B cell (primary cell): Measurements from ENCODE around the gene PDLIM4. TPM values are rescaled to one million over a fixed set of nuclear protein-coding genes. Genes with fewer than 3 reads are reported as not detected.

Experiments
- ATAC-seq: fragments of 200-7000 bp; cut with Tn5 transposase; one replicate; pipeline ENCODE4 v1.10.0; 2021; ENCODE audit warnings: low read depth, mild to moderate bottlenecking, moderate number of reproducible peaks, moderate library complexity
- CTCF ChIA-PET: fragments of 350-600 bp; sonication (Branson Sonifier 250); formaldehyde crosslinking; loops from one replicate; lab custom pipeline; 2021; ENCODE audit warnings: antibody characterized with exemption, inconsistent platforms; lab: Charles Lee
- POLR2A ChIA-PET: fragments of 350-600 bp; sonication (Branson Sonifier 250); formaldehyde crosslinking; loops from one replicate; lab custom pipeline; 2021; ENCODE audit warnings: antibody characterized with exemption; lab: Charles Lee
- DNase-seq: peaks from one replicate; pipeline ENCODE4 v3.0.0; 2013
- H2AFZ ChIP-seq: 2 replicates; pipeline ENCODE4 v1.6.1; 2012; ENCODE audit warnings: mild to moderate bottlenecking, low read depth, low read length; ENCODE audit not compliant: insufficient read depth, poor library complexity, severe bottlenecking
- H3K27ac ChIP-seq, 2 donors: 1 replicate in 1 of 2; 2 replicates in 1 of 2; pipeline ENCODE4 v1.5.1; 2012 to 2013; ENCODE audit warnings: low read length in 2 of 2, mild to moderate bottlenecking in 2 of 2, moderate library complexity in 1 of 2
- H3K27me3 ChIP-seq, 4 experiments: fragments of 200-600 bp in 1 of 4; sonication (generic) in 1 of 4; replicated peaks in 1 of 4; 1 replicate in 2 of 4; 2 replicates in 2 of 4; pipeline versions ENCODE4 v1.6.1 to v1.7.0; 2013 to 2016; ENCODE audit warnings: low read length in 3 of 4, mild to moderate bottlenecking in 2 of 4, mixed read lengths in 1 of 4, moderate library complexity in 1 of 4; ENCODE audit not compliant: insufficient read depth in 4 of 4, control insufficient read depth in 3 of 4; ENCODE audit errors: control extremely low read depth in 1 of 4
- H3K36me3 ChIP-seq, 2 experiments: replicated peaks in 1 of 2; 1 replicate in 1 of 2; 2 replicates in 1 of 2; pipeline versions ENCODE4 v1.6.1 to v1.7.1; 2013; ENCODE audit warnings: low read length in 1 of 2; ENCODE audit not compliant: insufficient read depth in 2 of 2, control insufficient read depth in 1 of 2; ENCODE audit errors: control extremely low read depth in 1 of 2, extremely low read depth in 1 of 2
- H3K4me1 ChIP-seq, 2 donors: fragments of 200-600 bp in 1 of 2; sonication (generic) in 1 of 2; 1 replicate in 1 of 2; 2 replicates in 1 of 2; pipeline versions ENCODE4 v1.5.1 to v1.6.1; 2013 to 2017; ENCODE audit warnings: low read length in 2 of 2; ENCODE audit not compliant: control insufficient read depth in 2 of 2, insufficient read depth in 2 of 2
- H3K4me2 ChIP-seq: replicated peaks from 2 replicates; pipeline ENCODE3; 2012; ENCODE audit warnings: mild to moderate bottlenecking, low read depth, low read length; ENCODE audit not compliant: poor library complexity, severe bottlenecking
- H3K4me3 ChIP-seq, 5 experiments: fragments of 200-600 bp in 1 of 5; sonication (generic) in 1 of 5; 1 replicate in 3 of 5; 2 replicates in 2 of 5; pipeline versions ENCODE4 v1.5.1 to v1.7.0; 2011 to 2016; ENCODE audit warnings: low read length in 4 of 5, mild to moderate bottlenecking in 4 of 5, low read depth in 2 of 5, control low read depth in 1 of 5, moderate library complexity in 1 of 5; ENCODE audit not compliant: insufficient read depth in 1 of 5; ENCODE audit errors: control extremely low read depth in 1 of 5, extremely low read depth in 1 of 5
- H3K79me2 ChIP-seq: fragments of 200-600 bp; sonication (generic); one replicate; pipeline ENCODE4 v1.6.0; 2016; ENCODE audit warnings: low read length; ENCODE audit not compliant: control insufficient read depth, insufficient read depth
- H3K9ac ChIP-seq: fragments of 200-600 bp; sonication (generic); 2 replicates; pipeline ENCODE4 v1.6.1; 2017; ENCODE audit warnings: mild to moderate bottlenecking, low read length, moderate library complexity
- H3K9me3 ChIP-seq, 3 donors: one replicate each; pipeline versions ENCODE4 v1.6.1 to v1.7.1; 2013; ENCODE audit warnings: low read length in 2 of 3; ENCODE audit not compliant: control insufficient read depth in 2 of 3, insufficient read depth in 1 of 3; ENCODE audit errors: control extremely low read depth in 1 of 3
- H4K20me1 ChIP-seq: 2 replicates; pipeline ENCODE4 v1.6.0; 2012; ENCODE audit warnings: mild to moderate bottlenecking, low read length; ENCODE audit not compliant: insufficient read depth, control insufficient read depth, poor library complexity, severe bottlenecking
- H3K27ac Mint-ChIP-seq: one replicate; pipeline ENCODE4 v1.8.0; 2021; ENCODE audit warnings: mixed read lengths
- H3K27me3 Mint-ChIP-seq: one replicate; pipeline ENCODE4 v1.8.0; 2021; ENCODE audit warnings: mixed read lengths
- H3K4me1 Mint-ChIP-seq: one replicate; pipeline ENCODE4 v1.8.0; 2021; ENCODE audit warnings: mixed read lengths
- H3K4me3 Mint-ChIP-seq: one replicate; pipeline ENCODE4 v1.8.0; 2021; ENCODE audit warnings: mixed read lengths
- H3K9me3 Mint-ChIP-seq: one replicate; pipeline ENCODE4 v1.8.0; 2022; ENCODE audit warnings: mixed read lengths; ENCODE audit not compliant: insufficient read depth
- EZH2 ChIP-seq: IDR thresholded peaks from 2 replicates; pipeline ENCODE4 v1.6.1; 2012; ENCODE audit warnings: borderline replicate concordance, low read depth, mild to moderate bottlenecking, moderate library complexity, low read length; ENCODE audit not compliant: insufficient read depth, poor library complexity, severe bottlenecking
- WGBS: methylation state at CpG from one replicate; pipeline ENCODE4 v1.1.5; 2013; ENCODE audit warnings: missing lambda C conversion rate; ENCODE audit not compliant: insufficient coverage; 5-methylcytosine and 5-hydroxymethylcytosine counted together
- intact Hi-C: fragments of 100-400 bp; cut with micrococcal nuclease; formaldehyde crosslinking; loops from one replicate; pipeline ENCODE4 v1.10.0; 2022
- polyA plus RNA-seq: library from polyadenylated mRNA; depleted of rRNA; stranded (reverse); fragments of >200 nt; gene quantifications from 2 replicates; pipeline ENCODE4 v1.2.3, GENCODE V29; 2012
- total RNA-seq, 2 donors: library from RNA; stranded (reverse); fragments of 120-200 nt in 1 of 2; gene quantifications; 1 replicate in 1 of 2; 2 replicates in 1 of 2; pipeline versions ENCODE4 v1.2.3 to v1.2.4, GENCODE V29; 2013 to 2022
- TF ChIP-seq, protein P1 (sequence below): fragments of 200-600 bp; IDR thresholded peaks from one replicate; pipeline ENCODE4 v1.8.0; 2022; ENCODE audit warnings: antibody characterized with exemption, mild to moderate bottlenecking

The PDLIM4 gene
- total and polyA plus RNA-seq, 2 donors (not counting 1 experiment from before 2014, with no cell fraction given) = not detected

DNA sequence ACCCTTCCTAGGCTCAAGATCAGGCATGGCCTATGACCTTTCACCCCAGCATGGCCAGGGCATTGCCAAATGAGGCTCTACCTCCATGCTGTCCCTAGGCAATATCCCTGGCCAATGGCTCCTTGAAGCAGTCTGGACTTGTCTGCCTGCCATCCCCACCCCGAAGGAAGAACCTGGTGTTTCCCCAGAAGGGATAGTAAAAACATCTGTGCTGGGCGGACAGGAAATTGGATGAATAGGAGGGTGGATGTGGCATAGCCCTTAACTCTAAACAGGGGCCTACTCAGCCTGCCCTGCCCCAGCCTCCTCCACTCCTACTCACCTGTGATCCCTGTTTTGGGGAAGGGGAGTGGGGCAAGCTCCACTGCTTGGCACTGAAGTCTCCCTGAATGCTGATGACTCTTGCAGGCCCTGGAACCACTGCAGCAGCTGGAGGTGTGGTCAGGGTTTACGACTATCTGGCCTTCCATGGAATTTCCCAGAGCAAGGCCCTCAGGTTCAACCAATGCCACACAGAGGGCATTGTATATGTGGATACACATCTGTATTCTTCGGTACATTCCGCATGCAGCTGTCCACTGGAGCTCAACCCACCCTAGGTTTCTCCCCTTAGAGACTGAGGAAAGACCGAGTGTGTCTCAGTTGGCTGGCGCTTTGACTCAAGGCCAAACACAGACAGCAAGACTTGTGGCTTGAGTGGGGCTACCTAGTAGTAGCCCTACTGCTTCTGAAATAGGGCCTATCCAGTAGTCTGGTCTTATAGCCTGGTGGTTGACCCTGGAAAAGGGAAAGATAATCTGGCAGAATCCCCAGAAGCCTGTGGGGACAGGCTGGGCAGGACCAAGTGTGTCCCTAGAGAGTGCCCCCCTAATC is 23.4 kb upstream of the PDLIM4 start:
- Histone ChIP-seq H3K27ac (no peak overlapping the region), H3K9ac (no peak overlapping the region), H3K4me2 (no peak overlapping the region), H2AFZ (no peak overlapping the region), H3K4me1 (peaks cover 12 to 17% of the 10 kb centered on the region in 2 donors), H3K79me2 (no peaks in the 10 kb centered on the region), H3K27me3 (peaks cover 0 to under 1% (median 0%) of the 10 kb centered on the region in 4 experiments), H3K9me3 (no peaks in the 10 kb centered on the region), H3K4me3 (no peak overlapping the region), H3K36me3 (no peaks in the 10 kb centered on the region), H4K20me1 (no peaks in the 10 kb centered on the region)
- ATAC-seq (no peak), DNase-seq (no peak)
- intact Hi-C loops = no loop called here
- ChIA-PET CTCF (interaction anchor here (1.0 to 1.1 kb wide), 2 partner anchors 9 to 44 kb away, joined by 3 read pairs; no protein-coding TSS in a partner anchor), POLR2A (no interaction called here)
- peaks cover 21% of the 10 kb centered on the region for H3K4me1 Mint-ChIP-seq
- no peak overlapping the region for H3K4me3 Mint-ChIP-seq
- no peaks in the 10 kb centered on the region for H3K9me3 Mint-ChIP-seq
- 100% methylated on average over 5 of the region's 7 CpGs for WGBS
- no peak for TF ChIP-seq EZH2
- TF ChIP-seq, protein P1, sequence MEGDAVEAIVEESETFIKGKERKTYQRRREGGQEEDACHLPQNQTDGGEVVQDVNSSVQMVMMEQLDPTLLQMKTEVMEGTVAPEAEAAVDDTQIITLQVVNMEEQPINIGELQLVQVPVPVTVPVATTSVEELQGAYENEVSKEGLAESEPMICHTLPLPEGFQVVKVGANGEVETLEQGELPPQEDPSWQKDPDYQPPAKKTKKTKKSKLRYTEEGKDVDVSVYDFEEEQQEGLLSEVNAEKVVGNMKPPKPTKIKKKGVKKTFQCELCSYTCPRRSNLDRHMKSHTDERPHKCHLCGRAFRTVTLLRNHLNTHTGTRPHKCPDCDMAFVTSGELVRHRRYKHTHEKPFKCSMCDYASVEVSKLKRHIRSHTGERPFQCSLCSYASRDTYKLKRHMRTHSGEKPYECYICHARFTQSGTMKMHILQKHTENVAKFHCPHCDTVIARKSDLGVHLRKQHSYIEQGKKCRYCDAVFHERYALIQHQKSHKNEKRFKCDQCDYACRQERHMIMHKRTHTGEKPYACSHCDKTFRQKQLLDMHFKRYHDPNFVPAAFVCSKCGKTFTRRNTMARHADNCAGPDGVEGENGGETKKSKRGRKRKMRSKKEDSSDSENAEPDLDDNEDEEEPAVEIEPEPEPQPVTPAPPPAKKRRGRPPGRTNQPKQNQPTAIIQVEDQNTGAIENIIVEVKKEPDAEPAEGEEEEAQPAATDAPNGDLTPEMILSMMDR = no peak
- H3K27ac Mint-ChIP-seq = no peak overlapping the region
- H3K27me3 Mint-ChIP-seq = peaks cover 10% of the 10 kb centered on the region

DNA sequence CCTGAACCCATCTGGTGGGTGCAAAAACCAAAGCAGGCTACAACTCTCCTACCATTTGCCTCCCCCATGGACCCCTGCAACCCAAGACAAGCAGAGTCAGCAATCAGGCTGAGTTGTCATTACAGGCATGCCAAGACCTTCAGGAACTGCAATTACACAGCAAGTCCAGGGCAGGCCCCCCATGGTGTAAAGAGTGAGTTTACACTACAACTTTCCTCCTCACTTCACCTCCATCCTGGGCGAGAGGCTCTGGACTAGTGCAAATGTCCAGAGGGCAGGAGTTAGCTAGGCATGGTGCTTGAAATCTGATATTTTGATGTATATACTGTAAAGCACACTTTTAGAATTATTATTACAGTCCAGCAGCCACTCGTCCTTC is 22.8 kb upstream of the PDLIM4 start:
- no peaks in the 10 kb centered on the region for H3K9me3 Mint-ChIP-seq

More for the DNA sequence above, 22.8 kb upstream of the PDLIM4 start:
- TF ChIP-seq, protein P1 = no peak
- TF ChIP-seq EZH2 = no peak
- no peaks in the 10 kb centered on the region for H3K36me3 ChIP-seq
- ATAC-seq (no peak), DNase-seq (no peak)
- H3K9ac ChIP-seq = no peak overlapping the region
- H2AFZ ChIP-seq = no peak overlapping the region
- H3K27me3 ChIP-seq = no peaks in the 10 kb centered on the region
- CTCF ChIA-PET = interaction anchor here (1.1 to 1.4 kb wide), 2 partner anchors 9 to 10 kb away, joined by 3 to 4 read pairs; no protein-coding TSS in a partner anchor
- POLR2A ChIA-PET = no interaction called here
- peaks cover 5% of the 10 kb centered on the region for H3K27me3 Mint-ChIP-seq
- H3K4me1 ChIP-seq = peaks cover 6 to 11% of the 10 kb centered on the region in 2 donors
- intact Hi-C loops = loop anchor here (5.0 kb wide), 1 partner anchor 167 kb away; no protein-coding TSS in a partner anchor
- no peaks in the 10 kb centered on the region for H3K79me2 ChIP-seq
- no peak overlapping the region for H3K4me3 ChIP-seq
- no peak overlapping the region for H3K27ac ChIP-seq
- peaks cover 15% of the 10 kb centered on the region for H3K4me1 Mint-ChIP-seq
- H3K4me2 ChIP-seq = no peak overlapping the region
- WGBS = no CpG with 5 or more reads among the region's 2 CpGs
- H4K20me1 ChIP-seq = no peaks in the 10 kb centered on the region
- no peaks in the 10 kb centered on the region for H3K9me3 ChIP-seq
- no peak overlapping the region for H3K27ac Mint-ChIP-seq
- no peak overlapping the region for H3K4me3 Mint-ChIP-seq
